K562 (cell line): ENCODE results near the gene GPHA2. TPM values are rescaled to one million over a fixed set of nuclear protein-coding genes. Genes with fewer than 3 reads are reported as not detected.

ENCODE experiments used
- CHD4 ChIP-seq: fragments of 200-600 bp; sonication (generic); IDR thresholded peaks from 3 replicates; pipeline ENCODE4 v1.6.1; 2012; ENCODE audit warnings: low read depth, mild to moderate bottlenecking, mixed read lengths, low read length, inconsistent platforms; ENCODE audit not compliant: insufficient read depth, insufficient replicate concordance, poor library complexity, severe bottlenecking
- ELF1 ChIP-seq: fragments of 200-800 bp; sonication (Bioruptor generic); IDR thresholded peaks from 2 replicates; pipeline ENCODE4 v1.6.1; 2016; ENCODE audit warnings: missing genetic modification characterization, missing compliant biosample characterization
- ESRRA ChIP-seq: fragments of 450-650 bp; IDR thresholded peaks from 2 replicates; pipeline ENCODE4 v1.6.1; 2014; ENCODE audit warnings: low read depth, mild to moderate bottlenecking, moderate library complexity, borderline replicate concordance
- GABPB2 ChIP-seq: fragments of 250-450 bp; sonication (Bioruptor Pico); conservative IDR thresholded peaks from 2 replicates; pipeline ENCODE4 v1.5.1; 2021; ENCODE audit warnings: mild to moderate bottlenecking
- HDAC2 ChIP-seq: fragments of 450-650 bp; IDR thresholded peaks from 2 replicates; pipeline ENCODE4 v1.6.1; 2016; ENCODE audit warnings: mild to moderate bottlenecking
- KDM1A ChIP-seq, 2 experiments: fragments of 450-650 bp; IDR thresholded peaks; 2 replicates each; pipeline ENCODE4 v1.6.1; 2016; ENCODE audit warnings: mild to moderate bottlenecking in 2 of 2
- KLF13 ChIP-seq: fragments of 450-650 bp; IDR thresholded peaks from 2 replicates; pipeline ENCODE4 v1.6.1; 2016; ENCODE audit warnings: missing genetic modification characterization, low read depth, mild to moderate bottlenecking, missing compliant biosample characterization, moderate library complexity, borderline replicate concordance
- PCBP1 ChIP-seq: fragments of 200-400 bp; formaldehyde crosslinking; IDR thresholded peaks from 2 replicates; pipeline ENCODE4 v1.6.1; 2018; ENCODE audit warnings: mild to moderate bottlenecking, low read depth, low read length; ENCODE audit not compliant: poor library complexity, severe bottlenecking
- POU5F1 ChIP-seq: fragments of 150-350 bp; IDR thresholded peaks from 2 replicates; pipeline ENCODE4 v1.6.1; 2014; ENCODE audit warnings: borderline replicate concordance, low read length, low read depth, mild to moderate bottlenecking; ENCODE audit not compliant: partially characterized antibody
- PTBP1 ChIP-seq: fragments of 200-400 bp; formaldehyde crosslinking; IDR thresholded peaks from 2 replicates; pipeline ENCODE4 v1.6.1; 2017; ENCODE audit warnings: low read depth, low read length
- SMARCA5 ChIP-seq: fragments of 450-650 bp; IDR thresholded peaks from 2 replicates; pipeline ENCODE4 v1.6.1; 2016
- TCF3 ChIP-seq: sonication (generic); formaldehyde crosslinking; IDR thresholded peaks from 2 replicates; pipeline ENCODE4 v1.4.0; 2020; ENCODE audit warnings: mild to moderate bottlenecking, missing genetic modification reagents
- ZNF212 ChIP-seq: fragments of 450-650 bp; formaldehyde crosslinking; IDR thresholded peaks from 2 replicates; pipeline ENCODE4 v1.4.0; 2020; ENCODE audit warnings: mild to moderate bottlenecking
- ZNF586 ChIP-seq: fragments of 450-650 bp; formaldehyde crosslinking; conservative IDR thresholded peaks from 2 replicates; pipeline ENCODE4 v1.4.0; 2020; ENCODE audit warnings: mild to moderate bottlenecking, moderate library complexity
- polyA plus RNA-seq, 8 experiments: library from polyadenylated mRNA; depleted of rRNA in 4 of 8; stranded (reverse) in 5 of 8; unstranded in 3 of 8; fragments of >200 nt; fragmentation: Nextera tagmentation in 2 of 8; fragmentation: Illumina TruSeq in 1 of 8; extraction: Ambion mirVana in 2 of 8; extraction: Trizol in 1 of 8; gene quantifications; 2 replicates each; pipeline versions ENCODE4 v1.2.1 to v1.2.3, GENCODE V29; 2011 to 2014; ENCODE audit warnings: inconsistent platforms in 1 of 8, missing spikeins in 1 of 8
- total RNA-seq, 7 experiments: library from RNA; depleted of rRNA in 6 of 7; stranded (reverse); fragments of >200 nt in 6 of 7; fragmentation: Illumina TruSeq in 2 of 7; extraction: Trizol in 2 of 7; gene quantifications; 2 replicates each; pipeline versions ENCODE4 v1.2.1 to v1.2.3, GENCODE V29; 2011 to 2021; ENCODE audit warnings: low replicate concordance in 1 of 7
- TF ChIP-seq, protein P1 (sequence below): sonication (generic); formaldehyde crosslinking; IDR thresholded peaks from 2 replicates; pipeline ENCODE4 v1.5.0; 2020; ENCODE audit warnings: missing genetic modification reagents
- TF ChIP-seq, protein P2 (sequence below): sonication (generic); formaldehyde crosslinking; IDR thresholded peaks from 2 replicates; pipeline ENCODE4 v1.8.0; 2023; ENCODE audit warnings: mild to moderate bottlenecking, missing genetic modification reagents
- TF ChIP-seq, protein P3 (sequence below): fragments of 250-450 bp; sonication (Bioruptor Pico); IDR thresholded peaks from 2 replicates; pipeline ENCODE4 v1.5.0; 2021
- TF ChIP-seq, protein P4 (sequence below): fragments of 250-450 bp; sonication (Bioruptor Pico); IDR thresholded peaks from 2 replicates; pipeline ENCODE4 v1.9.0; 2021; ENCODE audit warnings: mild to moderate bottlenecking
- TF ChIP-seq, protein P5 (sequence below): fragments of 250-450 bp; sonication (Bioruptor Pico); IDR thresholded peaks from 2 replicates; pipeline ENCODE4 v1.5.0; 2021; ENCODE audit warnings: mild to moderate bottlenecking, borderline replicate concordance
- TF ChIP-seq, protein P6 (sequence below), 2 experiments: fragments of 150-350 bp in 1 of 2; IDR thresholded peaks; 2 replicates each; pipeline ENCODE4 v1.6.1; 2012 to 2016; ENCODE audit warnings: low read depth in 2 of 2, low read length in 2 of 2, mild to moderate bottlenecking in 1 of 2, moderate library complexity in 1 of 2

Gene GPHA2
- total and polyA plus RNA-seq, 9 of the 15 experiments (the other 6 are each of a cell fraction or from before 2014, with no cell fraction given) = 0.17 to 0.22 TPM; not detected in 7

DNA sequence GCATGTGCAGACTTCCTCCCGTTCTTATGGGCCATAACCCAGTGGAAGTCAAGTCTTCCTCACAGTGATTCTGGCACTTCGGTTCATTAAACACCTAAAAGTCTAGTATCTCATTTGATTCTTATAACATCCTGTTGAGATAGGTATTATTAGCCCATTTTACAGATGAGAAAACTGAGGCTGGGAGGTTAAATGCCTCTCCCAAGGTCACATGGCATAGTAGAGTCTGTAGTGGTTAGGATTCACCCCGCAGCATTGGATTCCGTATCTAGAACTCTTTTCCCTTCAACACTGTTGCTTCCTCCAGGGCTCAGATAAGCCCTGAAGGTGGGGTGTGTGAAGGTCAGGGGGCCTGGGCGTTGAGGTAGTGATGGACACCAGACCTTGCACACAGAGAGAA lies 3.4 kb downstream of the GPHA2 start (continued):
- TF ChIP-seq, protein P1, sequence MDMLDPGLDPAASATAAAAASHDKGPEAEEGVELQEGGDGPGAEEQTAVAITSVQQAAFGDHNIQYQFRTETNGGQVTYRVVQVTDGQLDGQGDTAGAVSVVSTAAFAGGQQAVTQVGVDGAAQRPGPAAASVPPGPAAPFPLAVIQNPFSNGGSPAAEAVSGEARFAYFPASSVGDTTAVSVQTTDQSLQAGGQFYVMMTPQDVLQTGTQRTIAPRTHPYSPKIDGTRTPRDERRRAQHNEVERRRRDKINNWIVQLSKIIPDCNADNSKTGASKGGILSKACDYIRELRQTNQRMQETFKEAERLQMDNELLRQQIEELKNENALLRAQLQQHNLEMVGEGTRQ (CRISPR knock-in tag) = no peak
- TF ChIP-seq, protein P2, sequence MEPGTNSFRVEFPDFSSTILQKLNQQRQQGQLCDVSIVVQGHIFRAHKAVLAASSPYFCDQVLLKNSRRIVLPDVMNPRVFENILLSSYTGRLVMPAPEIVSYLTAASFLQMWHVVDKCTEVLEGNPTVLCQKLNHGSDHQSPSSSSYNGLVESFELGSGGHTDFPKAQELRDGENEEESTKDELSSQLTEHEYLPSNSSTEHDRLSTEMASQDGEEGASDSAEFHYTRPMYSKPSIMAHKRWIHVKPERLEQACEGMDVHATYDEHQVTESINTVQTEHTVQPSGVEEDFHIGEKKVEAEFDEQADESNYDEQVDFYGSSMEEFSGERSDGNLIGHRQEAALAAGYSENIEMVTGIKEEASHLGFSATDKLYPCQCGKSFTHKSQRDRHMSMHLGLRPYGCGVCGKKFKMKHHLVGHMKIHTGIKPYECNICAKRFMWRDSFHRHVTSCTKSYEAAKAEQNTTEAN (CRISPR knock-in tag) = no peak
- TF ChIP-seq HDAC2 (peak; percentile 79), PCBP1 (no peak), PTBP1 (no peak), SMARCA5 (peak; percentile 61; the same call in 1 of the 2 replicates), POU5F1 (no peak), GABPB2 (CRISPR knock-in tag) (no peak), KLF13 (tag) (no peak), ESRRA (peak; percentile 91), KDM1A (IDR thresholded peaks at IDR 0.05) (peak; percentile 74 to 76; a peak in 3 of 4 replicates), ELF1 (tag) (no peak), ZNF586 (CRISPR knock-in tag) (no peak), TCF3 (no peak), ZNF212 (CRISPR knock-in tag) (no peak), CHD4 (peak; percentile 32)
- TF ChIP-seq, protein P3, sequence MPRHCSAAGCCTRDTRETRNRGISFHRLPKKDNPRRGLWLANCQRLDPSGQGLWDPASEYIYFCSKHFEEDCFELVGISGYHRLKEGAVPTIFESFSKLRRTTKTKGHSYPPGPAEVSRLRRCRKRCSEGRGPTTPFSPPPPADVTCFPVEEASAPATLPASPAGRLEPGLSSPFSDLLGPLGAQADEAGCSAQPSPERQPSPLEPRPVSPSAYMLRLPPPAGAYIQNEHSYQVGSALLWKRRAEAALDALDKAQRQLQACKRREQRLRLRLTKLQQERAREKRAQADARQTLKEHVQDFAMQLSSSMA = no peak
- TF ChIP-seq, protein P4, sequence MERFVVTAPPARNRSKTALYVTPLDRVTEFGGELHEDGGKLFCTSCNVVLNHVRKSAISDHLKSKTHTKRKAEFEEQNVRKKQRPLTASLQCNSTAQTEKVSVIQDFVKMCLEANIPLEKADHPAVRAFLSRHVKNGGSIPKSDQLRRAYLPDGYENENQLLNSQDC (CRISPR knock-in tag) = no peak
- TF ChIP-seq, protein P5, sequence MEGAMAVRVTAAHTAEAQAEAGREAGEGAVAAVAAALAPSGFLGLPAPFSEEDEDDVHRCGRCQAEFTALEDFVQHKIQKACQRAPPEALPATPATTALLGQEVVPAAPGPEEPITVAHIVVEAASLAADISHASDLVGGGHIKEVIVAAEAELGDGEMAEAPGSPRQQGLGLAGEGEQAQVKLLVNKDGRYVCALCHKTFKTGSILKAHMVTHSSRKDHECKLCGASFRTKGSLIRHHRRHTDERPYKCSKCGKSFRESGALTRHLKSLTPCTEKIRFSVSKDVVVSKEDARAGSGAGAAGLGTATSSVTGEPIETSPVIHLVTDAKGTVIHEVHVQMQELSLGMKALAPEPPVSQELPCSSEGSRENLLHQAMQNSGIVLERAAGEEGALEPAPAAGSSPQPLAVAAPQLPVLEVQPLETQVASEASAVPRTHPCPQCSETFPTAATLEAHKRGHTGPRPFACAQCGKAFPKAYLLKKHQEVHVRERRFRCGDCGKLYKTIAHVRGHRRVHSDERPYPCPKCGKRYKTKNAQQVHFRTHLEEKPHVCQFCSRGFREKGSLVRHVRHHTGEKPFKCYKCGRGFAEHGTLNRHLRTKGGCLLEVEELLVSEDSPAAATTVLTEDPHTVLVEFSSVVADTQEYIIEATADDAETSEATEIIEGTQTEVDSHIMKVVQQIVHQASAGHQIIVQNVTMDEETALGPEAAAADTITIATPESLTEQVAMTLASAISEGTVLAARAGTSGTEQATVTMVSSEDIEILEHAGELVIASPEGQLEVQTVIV (CRISPR knock-in tag) = no peak
- TF ChIP-seq, protein P6, sequence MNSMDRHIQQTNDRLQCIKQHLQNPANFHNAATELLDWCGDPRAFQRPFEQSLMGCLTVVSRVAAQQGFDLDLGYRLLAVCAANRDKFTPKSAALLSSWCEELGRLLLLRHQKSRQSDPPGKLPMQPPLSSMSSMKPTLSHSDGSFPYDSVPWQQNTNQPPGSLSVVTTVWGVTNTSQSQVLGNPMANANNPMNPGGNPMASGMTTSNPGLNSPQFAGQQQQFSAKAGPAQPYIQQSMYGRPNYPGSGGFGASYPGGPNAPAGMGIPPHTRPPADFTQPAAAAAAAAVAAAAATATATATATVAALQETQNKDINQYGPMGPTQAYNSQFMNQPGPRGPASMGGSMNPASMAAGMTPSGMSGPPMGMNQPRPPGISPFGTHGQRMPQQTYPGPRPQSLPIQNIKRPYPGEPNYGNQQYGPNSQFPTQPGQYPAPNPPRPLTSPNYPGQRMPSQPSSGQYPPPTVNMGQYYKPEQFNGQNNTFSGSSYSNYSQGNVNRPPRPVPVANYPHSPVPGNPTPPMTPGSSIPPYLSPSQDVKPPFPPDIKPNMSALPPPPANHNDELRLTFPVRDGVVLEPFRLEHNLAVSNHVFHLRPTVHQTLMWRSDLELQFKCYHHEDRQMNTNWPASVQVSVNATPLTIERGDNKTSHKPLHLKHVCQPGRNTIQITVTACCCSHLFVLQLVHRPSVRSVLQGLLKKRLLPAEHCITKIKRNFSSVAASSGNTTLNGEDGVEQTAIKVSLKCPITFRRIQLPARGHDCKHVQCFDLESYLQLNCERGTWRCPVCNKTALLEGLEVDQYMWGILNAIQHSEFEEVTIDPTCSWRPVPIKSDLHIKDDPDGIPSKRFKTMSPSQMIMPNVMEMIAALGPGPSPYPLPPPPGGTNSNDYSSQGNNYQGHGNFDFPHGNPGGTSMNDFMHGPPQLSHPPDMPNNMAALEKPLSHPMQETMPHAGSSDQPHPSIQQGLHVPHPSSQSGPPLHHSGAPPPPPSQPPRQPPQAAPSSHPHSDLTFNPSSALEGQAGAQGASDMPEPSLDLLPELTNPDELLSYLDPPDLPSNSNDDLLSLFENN (IDR thresholded peaks at IDR 0.05; ENCODE audit: low read depth in 2 of 2, low read length in 2 of 2) = no peak
